DMS153 treated with DMSO at 0.1 percent for 48 hours (cell line): ENCODE measurements around the gene CHD2.

Experiments used
- DNase-seq: peaks from one replicate; lab custom pipeline; 2025; ENCODE audit not compliant: unreplicated experiment; lab: John Stamatoyannopoulos, UW

CHD2 gene

GRCh38 chr15:93065641-93066045, 165.5 kb downstream of the CHD2 start:
- no peak for DNase-seq

GRCh38 chr15:93066224-93066681, 166.1 kb downstream of the CHD2 start:
- no peak for DNase-seq

GRCh38 chr15:93066834-93067648, 166.9 kb downstream of the CHD2 start:
- no peak for DNase-seq

GRCh38 chr15:93067649-93068085, 167.5 kb downstream of the CHD2 start:
- DNase-seq, result no peak

GRCh38 chr15:93068581-93069199, 168.6 kb downstream of the CHD2 start:
- DNase-seq, result no peak

- no peak for DNase-seq
Observed at GRCh38 chr15:93070132-93070531, 170.0 kb downstream of the CHD2 start.

- DNase-seq, result no peak
Observed at GRCh38 chr15:93070551-93071296, 170.6 kb downstream of the CHD2 start.

- no peak for DNase-seq
Observed at GRCh38 chr15:93071469-93071936, 171.4 kb downstream of the CHD2 start.

- no peak for DNase-seq
Observed at GRCh38 chr15:93072011-93072410, 171.9 kb downstream of the CHD2 start.

GRCh38 chr15:93072411-93073394, 172.6 kb downstream of the CHD2 start:
- DNase-seq, result peak; percentile 13

GRCh38 chr15:93073465-93073952, 173.4 kb downstream of the CHD2 start:
- DNase-seq, result no peak

- DNase-seq, result no peak
Observed at GRCh38 chr15:93074599-93074998, 174.5 kb downstream of the CHD2 start.

GRCh38 chr15:93076217-93076616, 176.1 kb downstream of the CHD2 start:
- no peak for DNase-seq

- DNase-seq, result no peak
Observed at GRCh38 chr15:93076875-93077274, 176.8 kb downstream of the CHD2 start.
